HG03354 (cell line): ENCODE data around the gene TMEM72.

ENCODE experiments used
- ATAC-seq: cut with Tn5 transposase; IDR thresholded peaks from one replicate; pipeline ENCODE4 v1.9.1; 2021; ENCODE audit warnings: mild to moderate bottlenecking; ENCODE audit not compliant: unreplicated experiment, poor library complexity, severe bottlenecking

The TMEM72 gene

GRCh38 chr10:44974628-44975430 is 63.7 kb downstream of the TMEM72 start:
- peak; percentile 81 for ATAC-seq

DNA sequence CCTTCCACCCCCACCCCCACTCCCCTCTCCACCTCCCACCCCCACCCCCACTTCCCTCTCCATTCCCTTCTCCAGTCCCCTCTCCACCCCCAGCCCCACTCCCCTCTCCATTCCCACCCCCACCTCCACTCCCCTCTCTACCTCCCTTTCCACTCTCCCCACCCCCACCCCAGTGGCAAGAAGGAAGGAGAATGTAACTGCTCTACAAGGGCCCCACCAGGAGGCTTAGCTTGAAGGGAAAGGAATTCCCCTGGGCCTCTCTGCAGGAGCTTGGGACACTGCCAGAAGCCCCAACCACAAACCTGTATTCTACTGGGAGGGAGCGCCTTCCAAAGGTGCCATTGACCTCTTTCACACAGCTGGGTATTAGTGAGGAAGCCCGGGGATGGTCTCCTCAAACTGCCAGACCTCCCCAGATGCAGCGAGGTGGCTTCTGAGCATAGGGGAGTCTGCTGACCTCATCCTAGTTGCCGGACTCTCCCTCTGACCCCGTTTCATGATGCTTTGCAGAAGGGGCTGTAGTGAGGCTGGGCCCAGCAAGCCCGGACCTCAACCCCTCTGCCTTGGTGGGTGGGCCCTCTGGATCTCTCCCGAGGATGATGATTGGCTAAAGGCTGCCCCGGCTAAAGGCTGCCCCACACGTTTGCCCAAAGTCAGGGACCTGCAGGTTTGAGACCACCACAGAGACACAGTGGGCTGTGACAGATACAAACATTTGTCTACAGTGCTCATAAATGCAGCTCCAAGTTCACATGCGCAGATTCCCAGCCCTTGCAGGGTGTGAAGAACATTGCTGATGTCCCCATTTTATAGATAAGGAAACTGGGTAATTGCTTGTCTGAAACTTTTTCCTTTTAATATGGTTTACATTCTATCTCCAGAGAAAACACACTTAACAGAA is 64.5 kb downstream of the TMEM72 start:
- no peak for ATAC-seq

- no peak for ATAC-seq
These were observed 65.4 kb downstream of the TMEM72 start for GRCh38 chr10:44976352-44977198.

DNA sequence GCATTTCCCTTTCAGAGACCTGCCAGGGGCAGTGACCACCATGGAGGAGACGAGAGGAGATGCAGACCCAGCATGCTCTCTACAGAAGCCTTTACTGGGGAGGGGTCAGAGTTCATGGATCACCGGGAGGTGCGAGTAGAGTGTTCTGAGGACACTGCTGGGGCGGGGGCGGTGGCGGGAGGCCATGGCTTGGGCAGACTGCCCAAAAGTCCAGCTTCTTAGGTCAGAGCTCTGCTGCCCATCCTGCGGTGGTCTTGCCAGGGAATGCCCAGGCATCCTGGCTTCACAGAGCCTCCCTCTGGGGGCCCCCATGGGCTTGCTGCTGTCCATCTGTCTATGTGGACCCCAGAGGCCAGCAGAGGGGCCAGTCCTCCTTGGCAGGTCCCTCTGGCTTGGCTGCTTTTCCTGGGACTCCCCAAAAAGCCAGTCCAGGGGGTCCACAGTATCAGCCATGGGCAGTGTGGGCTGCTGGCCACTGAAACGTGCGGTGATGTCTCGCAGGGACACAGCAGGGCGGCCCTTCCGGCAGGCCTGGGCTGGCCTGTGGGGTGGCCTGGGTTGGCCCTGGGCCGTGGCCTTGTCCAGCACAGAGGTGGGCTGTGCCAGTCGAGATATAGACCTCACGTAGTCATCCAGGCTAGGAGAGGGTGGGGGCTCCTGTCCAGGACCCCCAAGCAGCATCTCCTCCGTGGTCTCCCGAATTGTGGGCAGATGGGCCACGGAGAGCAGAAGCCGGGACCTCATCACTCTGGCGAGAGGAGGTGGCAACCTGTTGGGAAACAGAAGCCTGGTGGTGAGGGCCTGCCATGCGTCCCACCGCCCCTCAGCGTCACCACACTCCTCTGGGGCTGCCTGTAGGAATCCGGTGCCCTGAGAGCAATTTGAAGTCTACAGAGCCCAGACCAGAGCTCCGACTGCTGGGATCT is 66.4 kb downstream of the TMEM72 start:
- ATAC-seq, result no peak

- no peak for ATAC-seq
These were observed 67.1 kb downstream of the TMEM72 start for GRCh38 chr10:44978213-44978569.

GRCh38 chr10:44978570-44979280 is 67.6 kb downstream of the TMEM72 start, which contains the start of gene DEPP1:
Gene DEPP1, minus strand, starts transcription at chr10:44978809. Its CDS starts 779 bp downstream, at chr10:44978030.
- no peak for ATAC-seq

- ATAC-seq, result no peak
These were observed 68.4 kb downstream of the TMEM72 start for GRCh38 chr10:44979281-44980191.

DNA sequence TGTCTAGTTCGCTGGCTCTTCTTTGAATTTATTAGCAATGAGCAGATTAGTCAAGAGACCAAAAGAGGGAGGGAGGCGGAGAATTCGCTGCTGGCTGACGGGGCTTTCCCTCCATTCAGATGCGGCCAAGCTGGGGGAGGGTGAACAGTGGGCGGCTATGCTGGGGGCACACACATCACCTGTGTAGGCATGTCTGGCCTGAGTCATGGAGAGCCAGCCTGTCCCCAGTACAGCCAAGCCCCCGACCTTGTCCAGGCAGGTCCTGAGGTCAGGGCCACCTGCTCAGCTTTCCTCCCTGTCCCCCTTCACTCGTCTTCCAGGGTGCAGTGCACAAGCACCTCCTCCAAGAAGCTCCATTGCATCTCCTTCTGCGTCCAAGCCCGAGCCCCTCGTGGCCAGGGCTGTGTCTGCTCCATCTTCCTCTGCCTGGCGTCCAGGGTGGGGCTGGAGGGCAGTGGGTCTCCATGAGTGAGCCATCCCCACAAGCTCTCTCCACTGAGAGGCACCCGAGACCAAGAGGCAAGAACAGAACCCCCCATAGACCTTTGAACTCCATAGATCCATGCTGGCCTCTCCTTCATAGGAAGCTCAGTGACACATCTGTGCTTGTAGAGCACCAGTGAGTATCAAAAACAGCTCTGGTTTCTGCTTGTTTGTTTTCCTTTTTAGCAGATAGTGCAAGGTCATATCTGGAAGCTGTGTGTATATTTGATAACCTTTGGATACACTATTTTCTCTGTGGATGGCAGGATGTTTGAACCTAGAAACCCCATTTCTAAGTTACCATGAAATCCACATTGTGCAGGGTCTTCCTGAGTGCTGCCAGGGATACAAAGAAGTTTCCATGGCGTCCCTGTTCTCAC is 69.4 kb downstream of the TMEM72 start:
- no peak for ATAC-seq

DNA sequence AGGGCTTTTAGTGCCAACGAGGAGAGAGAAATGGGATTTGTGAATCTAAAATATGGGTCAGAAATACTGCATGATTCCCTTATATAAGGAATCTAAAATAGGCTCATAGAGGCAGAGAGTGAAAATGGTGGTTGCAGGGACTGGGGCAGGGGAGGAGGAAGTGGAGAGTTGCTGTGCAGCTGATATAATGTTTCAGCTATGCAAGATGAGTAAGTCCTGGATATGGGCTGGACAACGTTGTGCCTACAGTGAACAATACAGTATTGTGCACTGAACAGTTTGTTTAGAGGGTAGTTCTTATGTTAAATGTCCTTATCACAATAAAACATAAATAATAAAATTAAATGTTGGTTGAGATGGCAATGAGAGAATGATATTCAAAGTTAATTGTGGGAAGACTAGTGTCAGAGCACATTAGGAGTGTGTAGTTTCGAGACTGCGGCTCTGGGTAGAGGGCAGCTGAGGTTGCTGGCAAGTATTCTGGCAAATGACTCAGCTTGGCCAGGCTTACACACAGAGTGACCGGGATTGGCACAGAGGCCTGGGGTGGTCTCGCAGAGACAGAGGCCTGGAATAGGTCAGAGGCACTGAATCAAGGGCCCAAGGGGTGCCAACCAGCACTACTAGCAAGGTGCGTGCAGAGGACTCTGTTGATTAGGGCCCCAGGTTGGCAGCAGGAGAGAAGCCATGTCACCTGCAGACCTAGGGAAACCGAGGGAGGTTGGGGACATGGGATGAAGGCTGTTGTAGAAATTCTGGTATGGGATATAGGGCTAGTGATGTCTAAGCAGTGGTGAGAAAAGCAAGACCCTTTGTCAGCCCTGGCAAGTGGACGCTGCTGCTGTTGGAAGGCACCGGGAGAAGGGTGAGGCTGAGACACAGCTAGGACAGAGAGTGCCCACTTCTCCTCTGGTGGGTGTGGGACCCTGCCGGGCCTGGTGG is 70.3 kb downstream of the TMEM72 start:
- ATAC-seq, result peak; percentile 53

- ATAC-seq, result no peak
These were observed 71.0 kb downstream of the TMEM72 start for GRCh38 chr10:44982114-44982460.

DNA sequence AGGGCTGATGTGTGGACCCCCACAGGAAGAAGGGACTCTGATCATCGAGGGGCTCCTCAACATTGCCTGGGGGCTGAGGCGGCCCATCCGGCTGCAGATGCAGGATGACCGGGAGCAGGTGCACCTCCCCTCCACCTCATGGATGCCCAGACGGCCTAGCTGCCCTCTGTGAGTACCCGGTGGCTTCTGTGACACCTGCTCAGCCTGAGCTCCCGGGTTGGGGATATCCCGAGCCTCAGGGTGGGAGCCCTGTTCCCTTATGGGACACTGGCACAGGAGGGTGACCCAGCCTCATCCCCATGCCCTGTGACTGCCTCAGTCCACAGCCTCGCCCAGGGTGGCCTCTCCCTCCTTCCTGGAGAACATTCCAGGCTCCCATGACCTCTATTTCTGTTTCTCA is 71.4 kb downstream of the TMEM72 start:
- ATAC-seq, result no peak

DNA sequence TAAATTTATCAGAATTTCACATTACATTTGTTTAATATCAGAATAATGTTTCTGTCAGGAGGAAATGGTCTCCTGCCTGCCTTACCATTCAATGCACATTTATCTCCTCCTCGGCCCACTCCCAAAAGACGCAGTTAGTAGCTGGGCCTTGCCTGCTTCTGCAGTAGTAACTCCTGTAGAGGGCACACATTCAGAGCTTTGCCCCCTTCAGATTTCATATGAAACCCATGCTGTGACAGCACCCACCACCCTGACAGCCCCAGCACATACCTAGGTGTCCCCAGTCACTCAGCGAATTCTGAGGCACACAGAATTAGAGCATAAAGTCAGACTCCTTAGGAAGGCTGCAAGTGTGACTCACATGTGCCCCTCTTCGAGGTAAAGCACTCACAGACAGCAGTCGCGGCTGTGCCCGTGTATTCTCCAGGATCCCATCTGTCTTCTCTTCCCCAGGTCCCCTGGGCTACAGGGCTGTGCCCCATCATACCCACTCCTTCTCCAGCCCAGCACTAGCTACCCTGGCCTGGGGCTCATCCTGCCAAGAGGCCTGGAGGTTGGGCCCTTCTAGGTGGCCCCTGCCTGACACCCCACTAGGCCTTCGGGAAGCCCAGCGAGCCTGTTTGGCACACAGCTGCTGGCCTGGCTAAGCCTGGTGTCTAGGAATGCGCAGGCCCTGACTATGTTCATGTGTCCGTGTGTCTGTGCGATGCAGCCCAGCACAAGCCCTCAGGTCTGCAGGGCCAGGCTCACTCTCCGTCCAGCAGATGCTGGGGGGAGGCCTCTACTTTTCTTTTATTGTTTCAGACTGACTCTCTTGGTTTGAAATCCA is 72.1 kb downstream of the TMEM72 start:
- no peak for ATAC-seq

DNA sequence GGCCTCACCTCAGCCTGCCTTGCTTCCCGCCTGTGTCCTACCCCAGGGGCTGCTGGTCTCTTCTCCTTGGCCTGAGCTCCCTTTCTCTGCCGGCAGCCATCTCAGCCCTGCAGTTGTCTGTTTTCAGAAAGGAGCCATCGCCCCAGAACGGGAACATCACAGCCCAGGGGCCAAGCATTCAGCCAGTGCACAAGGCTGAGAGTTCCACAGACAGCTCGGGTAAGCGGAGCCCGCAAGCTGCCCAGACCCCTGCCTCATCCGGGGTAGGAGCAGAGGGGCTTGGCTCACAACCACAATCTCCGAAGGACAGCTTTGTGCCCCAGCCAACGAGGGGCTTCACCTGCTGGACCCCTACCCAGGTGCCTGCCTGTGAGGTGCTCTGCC is 72.8 kb downstream of the TMEM72 start:
- no peak for ATAC-seq

DNA sequence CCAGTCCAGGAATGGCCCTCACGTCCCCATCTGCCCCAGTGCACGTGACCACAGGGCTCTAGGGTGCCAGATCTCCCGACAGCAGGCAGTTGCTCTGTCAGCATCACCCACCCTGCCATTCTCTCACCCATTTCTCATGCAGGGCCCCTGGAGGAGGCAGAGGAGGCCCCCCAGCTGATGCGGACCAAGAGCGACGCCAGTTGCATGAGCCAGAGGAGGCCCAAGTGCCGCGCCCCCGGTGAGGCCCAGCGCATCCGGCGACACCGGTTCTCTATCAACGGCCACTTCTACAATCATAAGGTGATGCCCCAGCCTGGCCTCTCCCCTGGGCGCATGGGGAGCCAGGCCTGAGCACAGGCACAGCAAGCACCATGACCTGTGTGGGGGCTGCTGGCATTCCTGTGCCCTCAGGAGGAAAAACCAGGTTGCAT is 73.5 kb downstream of the TMEM72 start:
- ATAC-seq, result no peak
